IMR-90 (cell line): ENCODE measurements around the gene SMARCD1.

ENCODE experiments used
- CHD1 ChIP-seq: IDR thresholded peaks from 2 replicates; pipeline ENCODE4 v1.6.1; 2012; ENCODE audit warnings: low read depth, low read length, improper control_type of control experiment
- MAFK ChIP-seq: IDR thresholded peaks from 2 replicates; pipeline ENCODE4 v1.6.1; 2012; ENCODE audit warnings: low read depth, low read length, improper control_type of control experiment
- MAZ ChIP-seq: IDR thresholded peaks from 2 replicates; pipeline ENCODE4 v1.6.1; 2012; ENCODE audit warnings: low read depth, mild to moderate bottlenecking, low read length, improper control_type of control experiment, moderate library complexity, borderline replicate concordance
- MXI1 ChIP-seq: IDR thresholded peaks from 2 replicates; pipeline ENCODE4 v1.6.1; 2012; ENCODE audit warnings: low read depth, mild to moderate bottlenecking, low read length, moderate library complexity, borderline replicate concordance
- POLR2A ChIP-seq: IDR thresholded peaks from 2 replicates; pipeline ENCODE4 v1.6.1; 2012; ENCODE audit warnings: mild to moderate bottlenecking, low read depth, low read length
- TF ChIP-seq, protein P1 (sequence below): conservative IDR thresholded peaks from 2 replicates; pipeline ENCODE4 v1.5.1; 2012; ENCODE audit warnings: mild to moderate bottlenecking, low read depth, low read length, improper control_type of control experiment

DNA sequence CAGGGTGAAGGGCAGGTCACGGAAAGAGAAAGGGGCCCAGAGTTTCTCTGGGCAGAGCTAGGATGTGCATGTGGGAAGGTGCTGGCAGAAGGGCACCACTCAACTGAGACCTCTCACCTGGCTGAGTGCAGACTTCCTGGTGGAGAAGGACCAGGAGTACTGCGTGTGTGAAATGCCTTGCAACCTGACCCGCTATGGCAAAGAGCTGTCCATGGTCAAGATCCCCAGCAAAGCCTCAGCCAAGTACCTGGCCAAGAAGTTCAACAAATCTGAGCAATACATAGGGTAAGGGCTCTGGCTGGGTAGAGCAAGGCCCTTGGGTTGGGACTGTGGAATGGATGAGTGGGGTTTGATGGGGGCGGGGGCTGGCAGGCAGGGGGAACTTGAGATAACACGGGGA lies 5.4 kb upstream of the SMARCD1 start:
- TF ChIP-seq POLR2A = no peak
- no peak for TF ChIP-seq MXI1
- TF ChIP-seq MAFK = no peak
- no peak for TF ChIP-seq MAZ
- TF ChIP-seq CHD1 = no peak
- TF ChIP-seq, protein P1, sequence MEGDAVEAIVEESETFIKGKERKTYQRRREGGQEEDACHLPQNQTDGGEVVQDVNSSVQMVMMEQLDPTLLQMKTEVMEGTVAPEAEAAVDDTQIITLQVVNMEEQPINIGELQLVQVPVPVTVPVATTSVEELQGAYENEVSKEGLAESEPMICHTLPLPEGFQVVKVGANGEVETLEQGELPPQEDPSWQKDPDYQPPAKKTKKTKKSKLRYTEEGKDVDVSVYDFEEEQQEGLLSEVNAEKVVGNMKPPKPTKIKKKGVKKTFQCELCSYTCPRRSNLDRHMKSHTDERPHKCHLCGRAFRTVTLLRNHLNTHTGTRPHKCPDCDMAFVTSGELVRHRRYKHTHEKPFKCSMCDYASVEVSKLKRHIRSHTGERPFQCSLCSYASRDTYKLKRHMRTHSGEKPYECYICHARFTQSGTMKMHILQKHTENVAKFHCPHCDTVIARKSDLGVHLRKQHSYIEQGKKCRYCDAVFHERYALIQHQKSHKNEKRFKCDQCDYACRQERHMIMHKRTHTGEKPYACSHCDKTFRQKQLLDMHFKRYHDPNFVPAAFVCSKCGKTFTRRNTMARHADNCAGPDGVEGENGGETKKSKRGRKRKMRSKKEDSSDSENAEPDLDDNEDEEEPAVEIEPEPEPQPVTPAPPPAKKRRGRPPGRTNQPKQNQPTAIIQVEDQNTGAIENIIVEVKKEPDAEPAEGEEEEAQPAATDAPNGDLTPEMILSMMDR = no peak
